ENCODE data around the gene ADRA2B.

- TF ChIP-seq CTCF (IDR thresholded peaks at IDR 0.05), result no peak
- no peak for TF ChIP-seq EP300 (IDR thresholded peaks at IDR 0.05)
Measured at GRCh38 chr2:96100893-96101304, 15.5 kb downstream of the ADRA2B start.

All from gastroesophageal sphincter (tissue), 3 donors.